Gastrocnemius medialis (tissue), 4 donors: ENCODE data around the gene GPALPP1.

Source experiments
- CTCF ChIP-seq, 5 experiments: fragments of 450-650 bp in 3 of 5; fragments of 200-600 bp in 2 of 5; sonication (generic) in 2 of 5; IDR thresholded peaks in 4 of 5; conservative IDR thresholded peaks in 1 of 5; 1 replicate in 4 of 5; 2 replicates in 1 of 5; pipeline ENCODE4 v1.5.1; 2016 to 2019; ENCODE audit warnings: antibody characterized with exemption in 5 of 5, mild to moderate bottlenecking in 3 of 5, moderate library complexity in 3 of 5
- POLR2A ChIP-seq, 2 donors: fragments of 450-650 bp; IDR thresholded peaks; one replicate each; pipeline ENCODE4 v1.6.1; 2017; ENCODE audit warnings: antibody characterized with exemption in 2 of 2, mild to moderate bottlenecking in 2 of 2, moderate library complexity in 2 of 2

DNA sequence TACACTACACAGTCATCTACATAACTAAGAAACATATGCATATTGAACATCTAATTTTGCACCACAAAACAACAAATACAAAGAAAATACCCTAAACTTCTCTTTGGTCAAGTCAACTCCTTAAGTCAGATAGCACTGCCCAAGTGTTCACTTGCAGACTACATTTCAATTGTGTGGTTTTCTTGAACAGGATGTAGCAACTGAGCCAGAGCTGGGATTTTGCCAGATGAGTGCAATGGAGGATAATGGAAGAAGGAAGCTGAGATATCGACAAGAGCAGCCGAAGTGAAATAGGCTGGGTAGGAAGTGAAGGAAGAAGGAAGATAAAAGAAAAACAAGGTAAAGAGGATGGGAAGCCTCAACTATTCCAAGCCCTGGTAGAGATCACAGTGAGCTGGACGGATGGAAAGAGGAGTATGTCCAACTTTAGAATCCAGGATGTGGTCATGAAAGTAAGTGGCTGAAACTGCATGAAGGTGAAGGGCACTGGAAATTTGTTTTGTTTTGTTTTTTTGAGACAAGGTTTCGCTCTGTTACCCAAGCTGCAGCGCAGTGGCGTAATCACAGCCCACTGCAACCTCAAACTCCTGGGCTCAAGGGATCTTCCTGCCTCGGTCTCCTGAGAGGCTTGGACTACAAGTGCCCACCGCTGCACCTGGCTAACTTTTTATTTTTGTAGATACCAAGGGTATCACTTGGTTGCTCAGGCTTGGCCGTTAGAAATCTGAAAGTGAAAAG lies 15.1 kb upstream of the GPALPP1 start:
- TF ChIP-seq CTCF (IDR thresholded peaks at IDR 0.05 in 4 of 5, conservative IDR thresholded peaks at IDR 0.05 in 1 of 5) (no peak), POLR2A (IDR thresholded peaks at IDR 0.05) (no peak)
